HepG2 (cell line): ENCODE results near the gene PFAS. TPM values are rescaled to one million over a fixed set of nuclear protein-coding genes. Genes with fewer than 3 reads are reported as not detected.

ENCODE experiments used
- ATF7-NPFF ChIP-seq: sonication (generic); formaldehyde crosslinking; IDR thresholded peaks from 2 replicates; pipeline ENCODE4 v1.8.1; 2023; ENCODE audit warnings: mild to moderate bottlenecking, low read depth, missing genetic modification reagents, moderate library complexity
- ESRRA ChIP-seq: sonication (generic); formaldehyde crosslinking; IDR thresholded peaks from 2 replicates; pipeline ENCODE4 v1.5.1; 2020; ENCODE audit warnings: mild to moderate bottlenecking, low read depth, missing genetic modification reagents
- GATAD2A ChIP-seq: IDR thresholded peaks from 2 replicates; pipeline ENCODE4 v1.6.1; 2016
- HDAC2 ChIP-seq: sonication (generic); formaldehyde crosslinking; IDR thresholded peaks from 2 replicates; pipeline ENCODE4 v1.4.0; 2020; ENCODE audit warnings: missing genetic modification reagents
- HNF4A ChIP-seq: sonication (generic); formaldehyde crosslinking; IDR thresholded peaks from 2 replicates; pipeline ENCODE4 v1.4.0; 2020; ENCODE audit warnings: missing genetic modification reagents
- MAFG ChIP-seq: sonication (generic); formaldehyde crosslinking; IDR thresholded peaks from 2 replicates; pipeline ENCODE4 v1.5.1; 2020; ENCODE audit warnings: mild to moderate bottlenecking, missing genetic modification reagents
- MED13 ChIP-seq: sonication (generic); formaldehyde crosslinking; IDR thresholded peaks from 2 replicates; pipeline ENCODE4 v1.5.0; 2020; ENCODE audit warnings: missing genetic modification reagents
- NAIF1 ChIP-seq: sonication (generic); formaldehyde crosslinking; IDR thresholded peaks from 2 replicates; pipeline ENCODE4 v1.5.0; 2020; ENCODE audit warnings: mild to moderate bottlenecking, missing genetic modification reagents, borderline replicate concordance
- NCOA1 ChIP-seq: sonication (generic); formaldehyde crosslinking; IDR thresholded peaks from 2 replicates; pipeline ENCODE4 v1.9.0; 2021; ENCODE audit warnings: missing genetic modification reagents
- POLR2AphosphoS5 ChIP-seq: IDR thresholded peaks from 2 replicates; pipeline ENCODE4 v1.6.1; 2012; ENCODE audit warnings: low read depth, low read length
- POLR2G ChIP-seq: fragments of 200-400 bp; formaldehyde crosslinking; IDR thresholded peaks from 2 replicates; pipeline ENCODE4 v1.6.1; 2018; ENCODE audit warnings: mild to moderate bottlenecking, low read depth, low read length, moderate library complexity
- RFX3 ChIP-seq: IDR thresholded peaks from 2 replicates; pipeline ENCODE4 v1.6.1; 2016; ENCODE audit warnings: missing biosample characterization, missing genetic modification reagents
- SP5 ChIP-seq: IDR thresholded peaks from 2 replicates; pipeline ENCODE4 v1.6.1; 2016; ENCODE audit warnings: low read depth, borderline replicate concordance
- TBX2 ChIP-seq: sonication (generic); formaldehyde crosslinking; IDR thresholded peaks from 2 replicates; pipeline ENCODE4 v1.5.0; 2020; ENCODE audit warnings: missing genetic modification reagents, mild to moderate bottlenecking, borderline replicate concordance
- ZNF503 ChIP-seq: sonication (generic); formaldehyde crosslinking; IDR thresholded peaks from 2 replicates; pipeline ENCODE4 v1.4.0; 2020; ENCODE audit warnings: missing genetic modification reagents
- ZSCAN31 ChIP-seq: sonication (generic); formaldehyde crosslinking; IDR thresholded peaks from 2 replicates; pipeline ENCODE4 v1.5.0; 2020; ENCODE audit warnings: low read depth, mild to moderate bottlenecking, missing genetic modification reagents
- polyA plus RNA-seq, 8 experiments: library from polyadenylated mRNA; depleted of rRNA in 3 of 8; stranded (reverse) in 7 of 8; unstranded in 1 of 8; fragments of >200 nt; fragmentation: Illumina TruSeq in 4 of 8; extraction: Trizol in 4 of 8; gene quantifications; 2 replicates each; pipeline versions ENCODE4 v1.2.1 to v1.2.3, GENCODE V29; 2011 to 2016; ENCODE audit warnings: low read depth in 4 of 8, missing spikeins in 1 of 8, mixed read lengths in 1 of 8; ENCODE audit not compliant: insufficient read depth in 1 of 8
- total RNA-seq, 5 experiments: library from RNA; depleted of rRNA; stranded (reverse); fragments of >200 nt; fragmentation: Illumina TruSeq; extraction: Trizol; gene quantifications; 2 replicates each; pipeline ENCODE4 v1.2.3, GENCODE V29; 2016; ENCODE audit warnings: low read depth in 1 of 5
- TF ChIP-seq, protein P1 (sequence below): IDR thresholded peaks from 2 replicates; pipeline ENCODE4 v1.6.1; 2016; ENCODE audit warnings: missing biosample characterization, missing genetic modification reagents, low read depth
- TF ChIP-seq, protein P2 (sequence below): sonication (generic); formaldehyde crosslinking; IDR thresholded peaks from 2 replicates; pipeline ENCODE4 v1.4.0; 2020; ENCODE audit warnings: missing genetic modification reagents, borderline replicate concordance
- TF ChIP-seq, protein P3 (sequence below): sonication (generic); formaldehyde crosslinking; IDR thresholded peaks from 2 replicates; pipeline ENCODE4 v1.4.0; 2020; ENCODE audit warnings: missing genetic modification reagents

PFAS gene
- total and polyA plus RNA-seq, 2 of the 13 experiments (the other 11 are each of a cell fraction or from before 2014, with no cell fraction given) = 49.4 to 58.2 TPM

DNA sequence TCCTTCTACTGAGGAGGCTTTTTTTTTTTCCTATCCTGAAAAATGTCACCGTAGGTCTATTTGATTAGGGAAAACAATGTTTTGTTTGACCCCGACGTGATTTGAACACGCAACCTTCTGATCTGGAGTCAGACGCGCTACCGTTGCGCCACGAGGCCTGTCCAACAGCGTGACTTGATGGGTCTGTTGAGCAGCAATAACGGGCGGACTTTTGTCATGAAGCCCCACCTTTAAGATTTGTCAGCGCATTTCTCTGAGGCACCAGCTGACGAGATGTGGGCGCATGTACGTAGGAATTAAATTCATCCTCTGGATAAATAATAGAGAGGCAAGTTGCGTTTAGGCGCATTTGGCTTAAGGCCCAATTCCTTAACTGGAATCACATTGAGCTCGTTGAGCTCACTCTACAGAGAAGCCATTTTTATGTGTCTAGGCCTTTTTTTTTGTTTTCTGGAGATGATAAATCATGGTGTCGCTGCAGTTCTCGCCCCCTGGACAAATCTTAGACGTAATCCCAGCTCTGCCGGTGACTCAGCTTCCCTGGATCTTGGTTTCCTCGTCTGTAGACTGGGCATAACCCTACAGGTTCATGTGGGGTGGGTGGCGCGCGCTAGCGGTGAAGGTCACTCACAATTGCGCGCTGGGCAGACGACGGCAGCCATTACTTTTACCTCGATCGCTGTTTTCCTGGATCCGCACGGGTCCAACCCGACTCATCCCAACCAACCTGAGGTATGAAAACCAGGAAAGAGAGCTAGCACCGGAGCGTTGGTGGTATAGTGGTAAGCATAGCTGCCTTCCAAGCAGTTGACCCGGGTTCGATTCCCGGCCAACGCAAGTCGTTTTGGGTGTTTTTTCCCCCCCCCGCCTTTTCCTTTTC, 28.1 kb upstream of the PFAS start (continued):
- TF ChIP-seq POLR2AphosphoS5 (no peak), HDAC2 (CRISPR knock-in tag) (peak; percentile 39; the same call in 1 of the 2 replicates), ATF7-NPFF (0 out of 2 replicates have a peak, but pooled peaks have one; percentile 1), ESRRA (CRISPR knock-in tag) (peak; percentile 9; the same call in 1 of the 2 replicates), GATAD2A (CRISPR knock-in tag) (peak; percentile 66; the same call in 1 of the 2 replicates), HNF4A (CRISPR knock-in tag) (peak; percentile 59), MED13 (CRISPR knock-in tag) (peak; percentile 50; the same call in 1 of the 2 replicates), ZSCAN31 (CRISPR knock-in tag) (0 out of 2 replicates have a peak, but pooled peaks have one; percentile 51), TBX2 (CRISPR knock-in tag) (peak; percentile 10; the same call in 1 of the 2 replicates), MAFG (CRISPR knock-in tag) (no peak), POLR2G (peak; percentile 54; the same call in 1 of the 2 replicates), NAIF1 (CRISPR knock-in tag) (peak; percentile 53; the same call in 1 of the 2 replicates), RFX3 (peak; percentile 21; the same call in 1 of the 2 replicates), ZNF503 (CRISPR knock-in tag) (peak; percentile 57; the same call in 1 of the 2 replicates), NCOA1 (CRISPR knock-in tag) (0 out of 2 replicates have a peak, but pooled peaks have one; percentile 57), SP5 (CRISPR knock-in tag) (peak; percentile 39)
- TF ChIP-seq, protein P1, sequence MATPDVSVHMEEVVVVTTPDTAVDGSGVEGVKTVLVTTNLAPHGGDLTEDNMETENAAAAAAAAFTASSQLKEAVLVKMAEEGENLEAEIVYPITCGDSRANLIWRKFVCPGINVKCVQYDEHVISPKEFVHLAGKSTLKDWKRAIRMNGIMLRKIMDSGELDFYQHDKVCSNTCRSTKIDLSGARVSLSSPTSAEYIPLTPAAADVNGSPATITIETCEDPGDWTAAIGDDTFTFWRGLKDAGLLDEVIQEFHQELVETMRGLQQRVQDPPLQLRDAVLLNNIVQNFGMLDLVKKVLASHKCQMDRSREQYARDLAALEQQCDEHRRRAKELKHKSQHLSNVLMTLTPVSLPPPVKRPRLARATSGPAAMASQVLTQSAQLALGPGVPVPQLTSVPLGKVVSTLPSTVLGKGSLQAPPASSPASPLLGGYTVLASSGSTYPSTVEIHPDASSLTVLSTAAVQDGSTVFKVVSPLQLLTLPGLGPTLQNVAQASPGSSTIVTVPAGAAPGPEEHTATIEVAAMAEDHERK (CRISPR knock-in tag) = peak; percentile 33; the same call in 1 of the 2 replicates
- TF ChIP-seq, protein P2, sequence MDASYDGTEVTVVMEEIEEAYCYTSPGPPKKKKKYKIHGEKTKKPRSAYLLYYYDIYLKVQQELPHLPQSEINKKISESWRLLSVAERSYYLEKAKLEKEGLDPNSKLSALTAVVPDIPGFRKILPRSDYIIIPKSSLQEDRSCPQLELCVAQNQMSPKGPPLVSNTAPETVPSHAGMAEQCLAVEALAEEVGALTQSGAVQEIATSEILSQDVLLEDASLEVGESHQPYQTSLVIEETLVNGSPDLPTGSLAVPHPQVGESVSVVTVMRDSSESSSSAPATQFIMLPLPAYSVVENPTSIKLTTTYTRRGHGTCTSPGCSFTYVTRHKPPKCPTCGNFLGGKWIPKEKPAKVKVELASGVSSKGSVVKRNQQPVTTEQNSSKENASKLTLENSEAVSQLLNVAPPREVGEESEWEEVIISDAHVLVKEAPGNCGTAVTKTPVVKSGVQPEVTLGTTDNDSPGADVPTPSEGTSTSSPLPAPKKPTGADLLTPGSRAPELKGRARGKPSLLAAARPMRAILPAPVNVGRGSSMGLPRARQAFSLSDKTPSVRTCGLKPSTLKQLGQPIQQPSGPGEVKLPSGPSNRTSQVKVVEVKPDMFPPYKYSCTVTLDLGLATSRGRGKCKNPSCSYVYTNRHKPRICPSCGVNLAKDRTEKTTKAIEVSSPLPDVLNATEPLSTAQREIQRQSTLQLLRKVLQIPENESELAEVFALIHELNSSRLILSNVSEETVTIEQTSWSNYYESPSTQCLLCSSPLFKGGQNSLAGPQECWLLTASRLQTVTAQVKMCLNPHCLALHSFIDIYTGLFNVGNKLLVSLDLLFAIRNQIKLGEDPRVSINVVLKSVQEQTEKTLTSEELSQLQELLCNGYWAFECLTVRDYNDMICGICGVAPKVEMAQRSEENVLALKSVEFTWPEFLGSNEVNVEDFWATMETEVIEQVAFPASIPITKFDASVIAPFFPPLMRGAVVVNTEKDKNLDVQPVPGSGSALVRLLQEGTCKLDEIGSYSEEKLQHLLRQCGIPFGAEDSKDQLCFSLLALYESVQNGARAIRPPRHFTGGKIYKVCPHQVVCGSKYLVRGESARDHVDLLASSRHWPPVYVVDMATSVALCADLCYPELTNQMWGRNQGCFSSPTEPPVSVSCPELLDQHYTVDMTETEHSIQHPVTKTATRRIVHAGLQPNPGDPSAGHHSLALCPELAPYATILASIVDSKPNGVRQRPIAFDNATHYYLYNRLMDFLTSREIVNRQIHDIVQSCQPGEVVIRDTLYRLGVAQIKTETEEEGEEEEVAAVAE (CRISPR knock-in tag) = no peak; the same call in 1 of the 2 replicates
- TF ChIP-seq, protein P3, sequence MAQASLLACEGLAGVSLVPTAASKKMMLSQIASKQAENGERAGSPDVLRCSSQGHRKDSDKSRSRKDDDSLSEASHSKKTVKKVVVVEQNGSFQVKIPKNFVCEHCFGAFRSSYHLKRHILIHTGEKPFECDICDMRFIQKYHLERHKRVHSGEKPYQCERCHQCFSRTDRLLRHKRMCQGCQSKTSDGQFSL (CRISPR knock-in tag) = peak; percentile 79
